ENCODE measurements around the gene CIDEA.

DNA sequence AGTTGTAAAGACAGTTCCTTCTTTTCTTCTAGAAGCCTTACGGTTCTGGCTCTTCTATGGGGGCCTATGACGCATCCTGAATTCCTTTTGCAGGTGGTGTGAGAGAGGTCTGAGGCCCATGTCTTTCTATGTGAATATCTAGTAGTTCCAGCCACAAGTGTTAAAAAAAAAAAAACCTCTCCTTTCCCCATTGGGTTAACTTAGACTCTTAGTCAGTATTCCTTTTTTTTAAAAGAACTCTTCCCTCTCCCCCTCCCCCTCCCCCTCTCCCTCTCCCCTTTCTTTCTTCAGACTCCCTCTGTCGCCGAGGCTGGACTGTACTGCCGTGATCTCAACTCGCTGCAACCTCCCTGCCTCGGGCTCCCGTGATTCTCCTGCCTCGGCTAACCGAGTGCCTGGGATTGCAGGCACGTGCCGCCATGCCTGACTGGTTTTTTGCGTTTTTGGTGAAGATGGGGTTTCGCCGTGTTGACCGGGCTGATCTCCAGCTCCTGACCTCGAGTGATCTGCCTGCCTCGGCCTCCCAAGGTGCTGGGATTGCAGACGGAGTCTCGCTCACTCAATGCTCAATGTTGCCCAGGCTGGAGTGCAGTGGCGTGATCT lies 11.4 kb upstream of the CIDEA start:
- no peak for TF ChIP-seq CTCF (IDR thresholded peaks at IDR 0.05; ENCODE audit: insufficient read depth, low read length)
- TF ChIP-seq, protein P1, sequence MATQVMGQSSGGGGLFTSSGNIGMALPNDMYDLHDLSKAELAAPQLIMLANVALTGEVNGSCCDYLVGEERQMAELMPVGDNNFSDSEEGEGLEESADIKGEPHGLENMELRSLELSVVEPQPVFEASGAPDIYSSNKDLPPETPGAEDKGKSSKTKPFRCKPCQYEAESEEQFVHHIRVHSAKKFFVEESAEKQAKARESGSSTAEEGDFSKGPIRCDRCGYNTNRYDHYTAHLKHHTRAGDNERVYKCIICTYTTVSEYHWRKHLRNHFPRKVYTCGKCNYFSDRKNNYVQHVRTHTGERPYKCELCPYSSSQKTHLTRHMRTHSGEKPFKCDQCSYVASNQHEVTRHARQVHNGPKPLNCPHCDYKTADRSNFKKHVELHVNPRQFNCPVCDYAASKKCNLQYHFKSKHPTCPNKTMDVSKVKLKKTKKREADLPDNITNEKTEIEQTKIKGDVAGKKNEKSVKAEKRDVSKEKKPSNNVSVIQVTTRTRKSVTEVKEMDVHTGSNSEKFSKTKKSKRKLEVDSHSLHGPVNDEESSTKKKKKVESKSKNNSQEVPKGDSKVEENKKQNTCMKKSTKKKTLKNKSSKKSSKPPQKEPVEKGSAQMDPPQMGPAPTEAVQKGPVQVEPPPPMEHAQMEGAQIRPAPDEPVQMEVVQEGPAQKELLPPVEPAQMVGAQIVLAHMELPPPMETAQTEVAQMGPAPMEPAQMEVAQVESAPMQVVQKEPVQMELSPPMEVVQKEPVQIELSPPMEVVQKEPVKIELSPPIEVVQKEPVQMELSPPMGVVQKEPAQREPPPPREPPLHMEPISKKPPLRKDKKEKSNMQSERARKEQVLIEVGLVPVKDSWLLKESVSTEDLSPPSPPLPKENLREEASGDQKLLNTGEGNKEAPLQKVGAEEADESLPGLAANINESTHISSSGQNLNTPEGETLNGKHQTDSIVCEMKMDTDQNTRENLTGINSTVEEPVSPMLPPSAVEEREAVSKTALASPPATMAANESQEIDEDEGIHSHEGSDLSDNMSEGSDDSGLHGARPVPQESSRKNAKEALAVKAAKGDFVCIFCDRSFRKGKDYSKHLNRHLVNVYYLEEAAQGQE (IDR thresholded peaks at IDR 0.05; ENCODE audit: insufficient replicate concordance, low read depth): no peak
- no peak for TF ChIP-seq POLR2AphosphoS5 (IDR thresholded peaks at IDR 0.05; ENCODE audit: low read depth)
- no peak for TF ChIP-seq SPI1 (IDR thresholded peaks at IDR 0.05; ENCODE audit: borderline replicate concordance, low read depth)

All from HL-60 (cell line).